Left lung (tissue), 10 donors: ENCODE data around the gene DNAJB7. TPM values are rescaled to one million over a fixed set of nuclear protein-coding genes. Genes with fewer than 3 reads are reported as not detected.
A peak's percentile ranks its signal among the peaks of the same experiment; 100 is the strongest.

Experiments used
- ATAC-seq: fragments of 200-7000 bp; cut with Tn5 transposase; one replicate; pipeline ENCODE4 v1.9.1; 2020; ENCODE audit warnings: moderate library complexity
- DNase-seq, 4 donors: peaks; one replicate each; pipeline ENCODE4 v3.0.0-alpha.2; 2013 to 2020
- H3K27ac ChIP-seq, 2 donors: fragments of 200-600 bp; sonication (generic) in 1 of 2; one replicate each; pipeline versions ENCODE4 v1.5.0 to v1.8.0; 2020 to 2021
- H3K27me3 ChIP-seq, 2 donors: fragments of 200-600 bp; sonication (generic) in 1 of 2; one replicate each; pipeline versions ENCODE4 v1.5.0 to v1.8.0; 2020 to 2021
- H3K36me3 ChIP-seq, 2 donors: fragments of 200-600 bp; sonication (generic) in 1 of 2; one replicate each; pipeline versions ENCODE4 v1.5.0 to v1.8.0; 2020 to 2021
- H3K4me1 ChIP-seq, 2 donors: fragments of 200-600 bp; one replicate each; pipeline ENCODE4 v1.8.0; 2021
- H3K4me3 ChIP-seq, 2 donors: fragments of 200-600 bp; sonication (generic) in 1 of 2; one replicate each; pipeline versions ENCODE4 v1.5.0 to v1.8.0; 2020 to 2021; ENCODE audit warnings: mild to moderate bottlenecking in 1 of 2
- H3K9me3 ChIP-seq, 2 donors: fragments of 200-600 bp; sonication (generic) in 1 of 2; one replicate each; pipeline versions ENCODE4 v1.5.0 to v1.8.0; 2020 to 2021
- CTCF ChIP-seq, 2 donors: fragments of 200-600 bp; sonication (generic) in 1 of 2; IDR thresholded peaks; one replicate each; pipeline versions ENCODE4 v1.5.0 to v1.8.0; 2021; ENCODE audit warnings: antibody characterized with exemption in 2 of 2
- intact Hi-C, 2 donors: fragments of 100-400 bp; cut with DNase I; formaldehyde crosslinking; loops; one replicate each; pipeline versions ENCODE4 v1.11.2 to v1.14.2; 2022
- microRNA-seq, 2 donors: library from miRNA; unstranded; fragments of <30 nt; microRNA quantifications; one replicate each; pipeline ENCODE4, GENCODE V29; 2019
- polyA plus RNA-seq, 6 donors: library from polyadenylated mRNA; unstranded; fragments of 120-200 nt; gene quantifications; one replicate each; pipeline ENCODE4 v1.2.1, GENCODE V29; 2013; ENCODE audit not compliant: insufficient read length in 6 of 6
- total RNA-seq, 2 donors: library from RNA; stranded (reverse); fragmentation: NEBNext Ultra II Directional; extraction: Animal tissue kit (Norgen Biotek cat#: 25700); gene quantifications; one replicate each; pipeline ENCODE4 v1.2.1, GENCODE V29; 2021
- donor health status: DM: no; HTN: yes; CAD: no.
- donor health status: DM: no; HTN: no; CAD: no.

Gene DNAJB7
- total and polyA plus RNA-seq, 8 donors: 0.89 to 1.3 (median 1.1) TPM; not detected in 2

GRCh38 chr22:40818747-40819598 is 42.9 kb downstream of the DNAJB7 start, which contains the start of gene SLC25A17:
Gene SLC25A17 (minus strand): TSS chr22:40819346. CDS start chr22:40819248, 98 bp downstream.
- ATAC-seq: peak; percentile 97
- TF ChIP-seq CTCF (IDR thresholded peaks at IDR 0.05): no peak
- Histone ChIP-seq H3K27me3 (no peaks in the 10 kb centered on the region), H3K4me3 (peak within 1 kb of the TSS; percentile 93 to 96), H3K27ac (peak within 1 kb of the TSS; percentile 73 to 77), H3K36me3 (peaks cover 0 to 15% of the 10 kb centered on the region in 2 donors), H3K9me3 (no peaks in the 10 kb centered on the region), H3K4me1 (peaks cover 4 to 33% of the 10 kb centered on the region in 2 donors)
- peak; percentile 80 to 97 (median 91) for DNase-seq
- intact Hi-C loops: no loop called here

- intact Hi-C loops: no loop called here
- ATAC-seq (no peak), DNase-seq (no peak)
- H3K27ac ChIP-seq: no peak overlapping the region
- peaks cover 0 to 8% of the 10 kb centered on the region in 2 donors for H3K36me3 ChIP-seq
- peak overlapping the region; percentile 93 to 96 for H3K4me3 ChIP-seq
- no peak for TF ChIP-seq CTCF (IDR thresholded peaks at IDR 0.05)
- no peaks in the 10 kb centered on the region for H3K9me3 ChIP-seq
- no peaks in the 10 kb centered on the region for H3K27me3 ChIP-seq
- H3K4me1 ChIP-seq: peaks cover 4 to 33% of the 10 kb centered on the region in 2 donors
Measured at GRCh38 chr22:40818192-40818746, 43.6 kb downstream of the DNAJB7 start.

GRCh38 chr22:40817737-40818136 is 44.2 kb downstream of the DNAJB7 start:
- H3K4me1 ChIP-seq: peaks cover 4 to 33% of the 10 kb centered on the region in 2 donors
- H3K27me3 ChIP-seq: no peaks in the 10 kb centered on the region
- DNase-seq: no peak
- no peak for ATAC-seq
- no peak for TF ChIP-seq CTCF (IDR thresholded peaks at IDR 0.05)
- H3K9me3 ChIP-seq: no peaks in the 10 kb centered on the region
- peaks cover 0 to 2% of the 10 kb centered on the region in 2 donors for H3K36me3 ChIP-seq
- no peak overlapping the region for H3K27ac ChIP-seq
- H3K4me3 ChIP-seq: peak overlapping the region in 1 of 2 donors; percentile 93
- intact Hi-C loops: no loop called here

- DNase-seq: no peak
- peaks cover 4 to 20% of the 10 kb centered on the region in 2 donors for H3K4me1 ChIP-seq
- H3K36me3 ChIP-seq: no peaks in the 10 kb centered on the region
- intact Hi-C loops: no loop called here
- ATAC-seq: no peak
- H3K9me3 ChIP-seq: no peaks in the 10 kb centered on the region
- TF ChIP-seq CTCF (IDR thresholded peaks at IDR 0.05): no peak
- H3K27ac ChIP-seq: no peak overlapping the region
- no peaks in the 10 kb centered on the region for H3K27me3 ChIP-seq
- H3K4me3 ChIP-seq: no peak overlapping the region
Measured at GRCh38 chr22:40813912-40814315, 48.0 kb downstream of the DNAJB7 start.

Small RNA genes lying within 50 kb of the gene (microRNA-seq; reads per million reads assigned to microRNA genes)
- 0.14 to 0.67 reads per million in 2 donors for gene MIR4766

Other genes with a start within 250 kb of the DNAJB7 start
- 10 to 100 TPM; 56.1 to 58.0 TPM for gene MRTFA, start 225.4 kb downstream of the DNAJB7 start, total RNA-seq
- 10 to 100 TPM; 22.5 to 29.7 (median 25.5) TPM for gene MRTFA, start 225.4 kb downstream of the DNAJB7 start, polyA plus RNA-seq
- gene MCHR1, start 182.6 kb downstream of the DNAJB7 start, total RNA-seq: under 1 TPM in 1 of 2 donors, not detected in 1; 0.23 TPM
- under 1 TPM in 5 of 6 donors, not detected in 1; 0.12 to 0.42 (median 0.24) TPM for gene MCHR1, start 182.6 kb downstream of the DNAJB7 start, polyA plus RNA-seq
- gene SLC25A17, start 42.8 kb downstream of the DNAJB7 start, total RNA-seq: 10 to 100 TPM; 18.3 to 18.5 TPM
- 10 to 100 TPM; 30.1 to 36.9 (median 34.4) TPM for gene SLC25A17, start 42.8 kb downstream of the DNAJB7 start, polyA plus RNA-seq
- 100 to 1,000 TPM; 161 to 189 TPM for gene ST13, start 5.5 kb downstream of the DNAJB7 start, total RNA-seq
- gene ST13, start 5.5 kb downstream of the DNAJB7 start, polyA plus RNA-seq: 100 to 1,000 TPM; 535 to 638 (median 578) TPM
- 10 to 100 TPM; 23.2 to 24.6 TPM for gene XPNPEP3, start 5.0 kb downstream of the DNAJB7 start, total RNA-seq
- gene XPNPEP3, start 5.0 kb downstream of the DNAJB7 start, polyA plus RNA-seq: 10 to 100 TPM; 12.1 to 25.6 (median 19.3) TPM
- 10 to 100 TPM; 51.3 to 57.7 TPM for gene RBX1, start 89.3 kb upstream of the DNAJB7 start, total RNA-seq
- 10 to 100 TPM; 67.3 to 75.8 (median 69.3) TPM for gene RBX1, start 89.3 kb upstream of the DNAJB7 start, polyA plus RNA-seq
- 10 to 100 TPM; 63.3 to 73.8 TPM for gene EP300, start 230.5 kb upstream of the DNAJB7 start, total RNA-seq
- gene EP300, start 230.5 kb upstream of the DNAJB7 start, polyA plus RNA-seq: 10 to 100 TPM; 73.0 to 80.1 (median 77.8) TPM